ENCODE results near the gene NECTIN3. TPM values are rescaled to one million over a fixed set of nuclear protein-coding genes. Genes with fewer than 3 reads are reported as not detected.

NECTIN3 gene
- total and polyA plus RNA-seq, 11 donors = 1.8 to 13.8 (median 8.8) TPM

GRCh38 chr3:111197485-111197884, 125.9 kb downstream of the NECTIN3 start:
- intact Hi-C loops (cut with DNase I) = no loop called here
- TF ChIP-seq CTCF (IDR thresholded peaks at IDR 0.05) (no peak), POLR2A (IDR thresholded peaks at IDR 0.05) (no peak)
- Histone ChIP-seq H3K9me3 (no peaks in the 10 kb centered on the region), H3K27ac (no peak overlapping the region), H3K4me1 (no peaks in the 10 kb centered on the region), H3K27me3 (no peaks in the 10 kb centered on the region), H3K36me3 (peaks cover 0 to 31% (median 9%) of the 10 kb centered on the region in 9 donors), H3K4me3 (no peak overlapping the region)
- 66 to 87% (median 74%) methylated on average over 3 of the region's 3 CpGs for WGBS, 4 donors
- ATAC-seq (no peak), DNase-seq (no peak)

- DNase-seq = no peak
- intact Hi-C loops (cut with DNase I) = no loop called here
- no peaks in the 10 kb centered on the region for H3K4me1 ChIP-seq
- H3K36me3 ChIP-seq = peaks cover 0 to 12% (median 3%) of the 10 kb centered on the region in 9 donors
- no peak for ATAC-seq
- no peaks in the 10 kb centered on the region for H3K9me3 ChIP-seq
- H3K4me3 ChIP-seq = no peak overlapping the region
- H3K27ac ChIP-seq = no peak overlapping the region
- no peaks in the 10 kb centered on the region for H3K27me3 ChIP-seq
- TF ChIP-seq CTCF (IDR thresholded peaks at IDR 0.05) (no peak), POLR2A (IDR thresholded peaks at IDR 0.05) (no peak)
Observed at GRCh38 chr3:111200027-111200426, 128.4 kb downstream of the NECTIN3 start.

GRCh38 chr3:111210003-111210711, 138.5 kb downstream of the NECTIN3 start:
- 54 to 73% (median 68%) methylated on average over 1 of the region's 1 CpG for WGBS, 4 donors

More at GRCh38 chr3:111210003-111210711, 138.5 kb downstream of the NECTIN3 start:
- no peak for ATAC-seq
- intact Hi-C loops (cut with DNase I) = loop anchor here in 1 of 10 donors (10.0 kb wide), 1 partner anchor 85 kb away; no protein-coding TSS in a partner anchor
- no peaks in the 10 kb centered on the region for H3K9me3 ChIP-seq
- no peak for DNase-seq
- H3K4me1 ChIP-seq = no peaks in the 10 kb centered on the region
- no peak overlapping the region for H3K4me3 ChIP-seq
- no peak for TF ChIP-seq CTCF (IDR thresholded peaks at IDR 0.05)
- TF ChIP-seq POLR2A (IDR thresholded peaks at IDR 0.05) = no peak
- H3K27me3 ChIP-seq = no peaks in the 10 kb centered on the region
- no peak overlapping the region for H3K27ac ChIP-seq
- H3K36me3 ChIP-seq = no peaks in the 10 kb centered on the region

Data from heart left ventricle (tissue), 16 donors.